HG03432 (cell line): ENCODE results near the gene SAYSD1.
"Not testable (repeated sequence)": the region's sequence is repeated elsewhere in the genome, so short reads cannot be mapped to it uniquely, and the experiment has no call there.

Experiments
- ATAC-seq: cut with Tn5 transposase; IDR thresholded peaks from one replicate; pipeline ENCODE4 v1.9.1; 2021; ENCODE audit warnings: mild to moderate bottlenecking, moderate library complexity; ENCODE audit not compliant: unreplicated experiment

The SAYSD1 gene, protein sequence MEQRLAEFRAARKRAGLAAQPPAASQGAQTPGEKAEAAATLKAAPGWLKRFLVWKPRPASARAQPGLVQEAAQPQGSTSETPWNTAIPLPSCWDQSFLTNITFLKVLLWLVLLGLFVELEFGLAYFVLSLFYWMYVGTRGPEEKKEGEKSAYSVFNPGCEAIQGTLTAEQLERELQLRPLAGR

DNA sequence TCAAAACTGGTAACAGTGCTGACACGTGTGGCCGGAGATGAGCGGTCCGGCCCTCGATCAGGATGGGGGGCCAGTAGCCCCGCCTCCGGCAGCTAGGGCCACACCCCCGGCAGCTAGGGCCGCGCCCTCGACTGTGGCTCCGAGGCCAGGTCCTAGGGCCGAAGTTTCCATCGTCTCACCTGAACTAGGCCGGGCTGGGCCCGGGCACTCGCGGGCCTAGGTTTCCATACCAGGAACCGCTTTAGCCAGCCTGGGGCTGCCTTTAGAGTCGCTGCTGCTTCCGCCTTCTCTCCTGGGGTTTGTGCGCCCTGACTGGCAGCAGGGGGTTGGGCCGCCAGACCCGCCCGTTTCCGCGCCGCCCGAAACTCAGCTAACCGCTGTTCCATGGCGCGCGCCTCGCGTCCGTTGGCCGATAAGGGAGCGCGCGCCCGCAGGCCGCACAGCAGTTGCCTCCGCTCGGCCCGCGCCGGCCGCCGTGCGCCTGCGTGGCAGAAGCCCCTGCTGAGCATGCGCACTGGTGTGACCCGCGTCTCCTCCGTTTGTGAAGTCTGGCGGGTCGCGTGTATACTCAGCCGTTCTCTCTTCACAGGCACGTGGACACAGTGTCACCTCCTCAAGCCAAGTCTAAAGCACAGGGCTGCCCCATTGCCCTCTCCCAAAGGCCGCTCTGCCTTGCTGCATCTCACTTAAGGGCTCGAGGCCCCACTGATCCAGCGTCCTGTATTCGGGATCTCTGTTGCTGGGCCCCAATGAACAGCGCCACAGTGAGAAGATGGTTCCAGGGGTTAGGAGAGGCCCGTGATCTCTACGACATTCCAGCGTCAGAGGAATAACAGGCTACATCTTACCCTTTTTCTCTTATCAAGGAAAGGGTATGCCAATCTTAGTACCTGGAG is at the start of gene SAYSD1:
Gene SAYSD1 (minus strand): TSS at position 483 of the 896 bp plus-strand sequence. CDS start 97 bp downstream, at position 386.
- ATAC-seq: peak; percentile 93

DNA sequence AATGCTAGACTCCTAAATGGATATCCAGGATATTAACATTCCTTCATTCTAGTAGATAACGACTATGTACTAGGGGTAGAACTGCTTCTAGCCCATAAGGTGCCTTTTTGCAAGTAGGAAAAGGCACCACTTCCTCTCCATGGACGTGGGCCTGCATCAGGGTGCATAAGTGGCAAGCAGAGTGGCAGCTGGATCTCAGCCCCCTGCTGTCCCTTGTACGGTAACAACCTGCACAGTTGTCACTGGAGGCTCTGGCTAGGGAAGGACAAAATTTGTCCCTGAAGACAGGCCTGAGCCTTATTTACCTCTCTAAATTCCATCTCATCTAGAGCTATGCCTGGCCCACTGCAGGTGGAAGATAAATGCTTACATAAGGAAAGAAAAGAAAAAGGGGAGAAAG is 42.5 kb upstream of the SAYSD1 start:
- no peak for ATAC-seq

DNA sequence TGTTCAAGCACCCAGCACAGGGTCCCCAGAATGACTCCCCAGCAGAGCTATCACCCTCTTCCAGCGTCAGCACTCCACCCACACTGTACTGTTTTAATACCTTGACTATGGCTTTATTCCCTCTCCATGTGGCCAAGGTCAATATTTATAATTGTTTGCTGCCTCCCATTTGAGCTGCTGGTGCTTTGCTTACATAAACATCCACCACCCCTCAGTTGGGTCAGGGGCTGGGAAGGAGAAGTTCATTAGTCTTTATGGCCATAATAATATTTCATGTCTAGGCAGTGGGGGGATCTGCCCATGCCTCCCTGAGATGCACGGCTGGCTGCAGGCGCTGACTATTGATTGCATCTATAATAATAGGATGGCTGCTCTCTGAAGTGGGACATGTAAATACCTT is 41.8 kb upstream of the SAYSD1 start:
- ATAC-seq: no peak

DNA sequence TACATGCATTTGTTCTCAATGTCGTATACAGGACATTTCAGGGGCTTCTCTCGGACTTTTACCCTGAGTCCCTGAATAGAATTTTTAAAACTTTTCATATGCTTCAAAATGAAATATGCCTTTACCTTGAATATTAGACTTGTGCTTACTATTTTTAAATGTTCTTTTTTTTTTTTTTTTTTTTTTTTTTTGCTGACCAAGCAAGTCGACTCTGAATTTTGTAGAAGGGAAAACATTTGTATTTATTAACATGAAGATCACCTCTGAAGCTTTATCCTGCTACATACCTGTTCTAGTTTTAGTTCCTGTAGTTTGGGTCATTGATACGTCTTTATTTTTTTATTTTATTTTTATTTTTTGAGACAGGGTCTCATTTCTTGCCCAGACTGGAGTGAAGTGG is 39.7 kb upstream of the SAYSD1 start:
- no peak for ATAC-seq

DNA sequence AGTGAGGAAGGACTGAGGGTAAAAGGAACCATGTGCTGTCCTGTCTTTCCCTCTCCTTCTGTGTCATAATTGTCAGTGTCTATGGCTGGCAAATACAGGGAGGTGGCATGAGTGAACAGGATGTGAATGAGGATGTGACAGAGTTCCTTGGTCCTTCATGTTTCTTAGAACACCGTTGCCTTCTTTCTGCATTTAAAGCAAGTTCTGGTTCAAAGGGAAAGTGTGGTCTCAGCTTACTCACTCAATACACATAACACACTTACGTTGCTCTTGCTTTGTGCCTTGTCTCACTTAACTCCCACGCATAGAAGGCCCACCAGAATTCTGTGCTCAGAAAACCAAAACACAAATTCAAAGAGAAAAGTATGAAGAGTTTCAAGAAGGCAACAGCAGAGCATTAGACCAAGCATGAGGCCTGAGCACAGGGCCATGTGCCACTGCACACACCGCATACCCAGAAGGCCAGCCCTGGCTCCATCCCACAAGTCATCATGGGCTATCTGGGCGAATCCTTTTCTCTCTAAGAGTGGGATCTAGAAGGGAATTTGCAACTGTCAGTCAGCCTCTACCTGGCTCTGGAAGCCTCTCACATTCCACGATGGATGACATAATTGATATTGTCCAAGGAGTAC is 38.9 kb upstream of the SAYSD1 start:
- no peak for ATAC-seq

DNA sequence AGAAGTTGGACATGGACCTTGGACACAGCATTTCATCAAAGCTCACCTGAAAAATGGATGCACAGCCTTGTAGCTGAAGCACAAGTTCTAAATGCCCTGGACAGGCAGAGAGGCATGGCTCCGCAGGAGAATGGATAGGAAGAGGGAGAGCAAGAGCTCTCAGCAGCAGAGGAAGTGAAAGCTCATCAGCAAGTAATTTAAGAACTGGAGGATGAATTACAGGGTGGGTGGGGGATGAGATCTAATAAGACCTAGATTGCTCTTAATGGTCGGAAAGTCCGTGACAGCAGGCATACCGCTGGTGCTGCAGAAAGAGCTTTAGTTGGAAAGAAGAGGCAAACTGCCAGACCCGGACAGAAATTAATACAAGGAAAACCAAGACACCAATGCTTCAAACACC is 37.3 kb upstream of the SAYSD1 start:
- no peak for ATAC-seq

DNA sequence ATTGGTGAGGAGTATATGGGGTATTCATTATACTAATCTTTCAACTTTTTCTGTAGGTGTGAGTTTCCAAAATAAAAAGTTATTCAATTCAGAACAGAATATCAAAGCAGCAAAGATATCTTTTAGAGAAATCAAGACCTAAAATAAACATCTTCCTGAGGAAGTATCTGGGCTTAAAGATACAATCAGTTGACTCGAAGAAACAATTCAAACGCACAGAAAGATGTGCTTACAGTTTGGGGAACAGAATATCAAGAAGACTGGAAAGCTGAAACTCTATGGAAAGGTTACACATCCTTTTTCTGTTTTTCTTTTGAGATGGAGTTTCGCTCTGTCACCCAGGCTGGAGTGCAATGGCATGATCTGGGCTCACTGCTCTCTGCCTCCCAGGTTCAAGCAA is 36.2 kb upstream of the SAYSD1 start:
- ATAC-seq: no peak

DNA sequence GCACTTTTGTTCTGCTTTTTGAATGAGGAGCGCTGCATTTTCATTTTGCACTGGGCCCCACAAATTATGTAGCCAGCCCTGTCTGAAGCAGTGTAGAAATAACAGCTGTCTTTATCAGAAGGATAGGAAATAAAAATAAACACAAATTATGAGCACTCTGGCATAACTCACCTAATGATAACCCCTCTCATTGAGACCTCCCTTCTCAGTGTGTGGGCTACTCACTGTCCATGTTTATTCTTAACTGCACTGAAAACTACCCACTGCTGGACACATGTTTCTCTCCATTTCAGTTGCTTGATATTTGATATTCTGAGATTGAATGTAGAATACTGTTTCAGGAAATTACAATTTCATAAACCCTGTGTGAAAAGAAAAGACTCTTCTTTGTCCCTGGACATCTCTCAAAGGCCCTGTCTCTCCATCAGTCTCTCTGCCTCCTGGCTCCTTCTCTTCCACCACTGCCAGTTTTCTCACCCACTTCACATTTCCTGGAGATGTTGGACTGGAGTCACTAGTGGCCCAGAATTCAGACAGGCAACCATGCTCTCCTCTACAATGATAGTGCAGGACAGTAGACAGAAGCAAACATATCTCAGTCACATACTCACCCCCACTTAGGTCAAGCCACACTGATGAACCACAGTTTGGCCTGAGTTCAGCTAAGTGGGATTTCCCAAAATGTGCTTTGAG is 29.6 kb upstream of the SAYSD1 start:
- no peak for ATAC-seq

DNA sequence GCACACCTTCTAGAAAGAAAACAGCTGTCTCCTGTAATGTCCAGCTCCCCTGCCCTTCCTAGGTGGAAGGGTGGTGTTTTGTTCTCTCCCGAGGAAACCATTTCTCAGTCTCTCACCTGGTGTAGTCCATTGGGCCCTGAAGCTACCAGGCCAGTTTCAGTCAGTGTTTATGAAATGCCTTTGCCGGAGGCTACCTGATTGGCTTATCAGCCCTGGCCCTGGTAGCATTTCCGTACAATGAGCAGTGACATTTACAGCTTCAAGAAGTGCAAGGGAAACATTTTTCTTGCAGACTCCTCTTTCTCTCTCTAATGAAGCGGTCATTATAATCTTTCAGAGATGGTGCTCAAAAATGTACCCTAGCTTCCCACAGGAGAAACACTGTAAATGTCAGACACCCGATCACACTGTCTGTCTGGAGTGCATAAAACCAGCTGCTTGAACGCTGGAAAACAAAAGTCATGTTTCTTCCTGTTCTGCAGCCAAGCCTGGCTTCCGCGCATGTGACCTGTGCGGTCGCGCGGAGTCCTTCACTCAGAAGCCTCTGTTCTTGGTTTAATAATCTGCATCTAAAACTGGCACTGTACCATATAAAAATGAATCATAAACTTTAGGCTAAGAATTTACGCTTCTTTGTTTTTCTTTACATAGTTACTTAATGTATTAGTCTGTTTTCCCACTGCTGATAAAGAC is 28.4 kb upstream of the SAYSD1 start:
- ATAC-seq: no peak

DNA sequence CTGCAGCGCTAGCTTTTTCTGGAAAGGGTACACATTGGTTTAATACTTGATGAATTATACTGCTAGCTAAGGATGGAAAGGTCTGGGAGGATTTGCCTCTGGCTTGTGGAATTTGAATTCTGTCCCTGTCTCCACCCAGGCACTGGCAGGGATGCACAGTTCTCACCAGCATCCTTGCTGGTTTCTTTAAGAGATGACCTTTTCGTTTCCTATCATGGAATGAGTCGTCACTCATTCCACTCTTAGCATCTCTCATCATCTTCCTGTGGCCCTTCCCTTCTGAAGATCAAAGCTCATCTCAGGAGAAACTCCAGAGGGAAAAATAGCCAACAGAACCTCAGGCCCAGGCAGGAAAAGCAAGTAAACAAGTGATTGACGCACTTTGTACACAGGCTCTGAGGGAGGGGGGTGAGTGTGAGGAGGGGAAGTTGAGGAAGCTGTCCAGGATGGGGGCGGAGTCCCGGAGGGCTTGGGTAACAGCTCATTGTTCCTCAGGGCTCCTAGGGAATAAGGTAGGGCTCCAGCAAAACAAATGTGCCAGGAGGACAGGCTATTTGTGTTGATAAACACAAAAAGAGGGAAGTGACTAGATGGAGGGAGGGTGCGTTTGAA is 25.7 kb upstream of the SAYSD1 start:
- no peak for ATAC-seq

DNA sequence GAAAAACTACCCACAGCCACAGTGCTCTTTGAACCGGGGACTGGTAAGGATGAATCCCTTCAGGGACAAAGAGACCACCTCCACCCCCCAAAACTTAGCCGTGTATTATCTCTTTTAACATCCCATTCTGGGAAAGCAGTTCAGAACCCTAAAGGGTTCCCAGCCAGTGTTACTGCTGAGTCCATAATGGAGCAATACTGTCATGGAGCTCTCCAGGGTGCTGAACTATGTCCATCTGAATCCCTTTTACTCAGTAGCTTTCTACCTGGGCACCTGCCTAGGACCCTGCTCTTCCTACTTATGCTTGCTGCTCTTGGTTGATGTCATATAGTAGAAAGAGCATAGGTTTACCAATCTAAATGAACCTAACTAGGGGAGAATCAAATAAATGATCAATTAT is 22.3 kb upstream of the SAYSD1 start:
- no peak for ATAC-seq

DNA sequence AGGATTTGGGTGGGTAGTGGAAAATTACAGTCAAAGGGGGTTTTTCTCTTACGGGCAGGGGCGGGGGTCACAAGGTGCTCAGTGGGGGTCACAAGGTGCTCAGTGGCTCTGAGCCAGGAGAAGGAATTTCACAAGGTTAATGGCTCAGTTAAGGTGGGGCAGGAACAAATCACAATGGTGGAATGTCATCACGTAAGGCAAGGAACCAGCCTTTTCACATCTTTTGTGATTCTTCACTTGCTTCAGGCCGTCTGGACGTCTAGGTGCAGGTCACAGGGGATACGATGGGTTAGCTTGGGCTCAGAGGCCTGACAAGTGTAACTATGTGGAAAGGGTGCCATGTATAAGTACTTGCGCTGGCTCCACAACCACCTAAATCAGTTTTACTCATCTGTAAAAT is 21.2 kb upstream of the SAYSD1 start:
- ATAC-seq: not testable (repeated sequence)

DNA sequence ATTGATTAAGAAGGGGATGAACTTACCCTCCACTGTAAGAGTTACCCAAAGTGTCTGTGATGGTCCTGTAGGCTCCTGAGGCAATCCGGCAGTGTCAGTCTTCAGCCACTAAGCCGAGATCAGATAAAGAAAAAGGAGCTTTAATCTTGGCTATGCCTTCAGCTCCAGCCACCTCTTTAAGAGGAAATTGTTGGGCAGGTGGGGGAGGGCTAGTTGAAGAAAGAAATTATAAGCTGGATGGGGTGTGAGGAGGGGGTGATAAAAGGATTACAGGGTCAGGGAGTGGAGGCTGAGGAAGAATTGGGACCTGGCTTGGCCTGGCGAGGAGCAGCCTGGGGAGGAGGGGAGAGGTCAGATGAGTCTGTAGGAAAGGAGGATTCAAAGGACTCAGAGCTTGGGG is 19.8 kb upstream of the SAYSD1 start:
- ATAC-seq: not testable (repeated sequence)

DNA sequence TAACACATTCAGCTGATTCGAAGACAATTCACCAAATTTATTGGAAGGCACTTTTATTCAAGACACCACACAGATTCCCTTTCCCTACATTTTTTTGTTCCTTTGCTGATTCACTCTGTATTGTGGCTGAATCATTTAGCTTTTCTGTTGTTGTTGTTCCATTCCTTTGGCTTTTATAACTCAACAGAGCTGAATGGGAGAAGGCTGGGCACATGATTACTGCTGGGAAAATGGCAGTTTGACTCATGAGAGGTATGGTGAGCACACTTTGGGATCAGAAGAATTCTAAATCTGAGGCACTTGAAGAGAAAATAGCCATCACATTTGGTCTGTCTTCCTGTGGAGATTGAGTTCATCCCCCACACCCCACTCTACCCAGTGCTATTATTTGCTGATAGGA is 15.7 kb upstream of the SAYSD1 start:
- ATAC-seq: no peak

DNA sequence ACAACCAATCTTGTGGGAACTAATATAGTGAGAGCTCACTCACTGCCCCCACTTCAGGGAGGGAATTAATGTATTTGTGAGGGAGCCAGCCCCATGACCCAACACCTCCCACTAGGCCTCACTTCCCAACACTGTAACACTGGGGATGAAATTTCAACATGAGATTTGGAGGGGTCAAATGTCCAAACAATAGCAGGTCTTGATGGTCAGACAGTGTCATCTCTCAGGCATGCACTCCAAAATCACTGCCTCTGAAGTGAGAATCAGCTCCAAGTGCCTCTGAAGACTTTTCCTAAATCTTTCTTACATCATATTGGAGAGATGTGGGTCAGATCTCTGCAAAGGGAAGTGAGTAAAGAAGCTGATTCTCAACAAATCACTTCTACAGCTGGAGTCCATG is 13.8 kb upstream of the SAYSD1 start:
- no peak for ATAC-seq

DNA sequence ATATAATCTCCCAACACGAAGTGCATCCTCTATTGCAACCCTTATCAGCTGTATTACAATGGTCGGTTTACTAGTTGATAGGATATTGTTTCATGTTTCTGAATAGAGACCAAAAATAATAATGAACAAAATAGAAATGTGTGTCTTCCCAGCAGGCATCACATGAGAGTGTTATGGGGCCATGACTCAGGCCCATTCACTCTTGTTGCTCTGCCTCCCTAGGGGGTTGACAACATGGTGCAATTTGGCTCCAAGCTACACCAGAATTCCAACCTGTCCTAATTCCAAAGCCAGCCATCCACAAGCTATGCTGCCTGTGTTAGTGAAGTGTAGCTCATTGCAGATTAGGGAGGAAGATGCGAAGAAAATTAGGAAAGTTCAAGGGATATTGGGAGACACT is 13.1 kb upstream of the SAYSD1 start:
- no peak for ATAC-seq

DNA sequence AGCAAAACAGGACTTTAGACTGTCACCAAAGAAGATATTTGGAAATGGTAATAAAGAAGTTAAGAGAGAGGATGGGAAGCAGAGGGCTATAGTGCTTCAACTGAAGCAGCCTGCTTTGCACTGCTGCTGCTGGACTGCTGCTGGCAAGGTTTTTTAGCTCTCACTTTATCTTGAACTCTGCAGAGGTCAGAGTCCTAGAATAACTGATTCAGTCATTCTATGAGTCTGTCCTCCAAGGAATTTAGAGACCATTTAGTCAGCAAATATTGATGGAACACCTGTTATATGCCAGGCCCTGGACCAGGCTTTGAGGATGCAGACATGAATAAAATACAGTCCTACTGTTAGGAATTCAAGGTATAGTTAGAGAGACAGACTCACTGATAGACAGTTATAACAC is 9.1 kb upstream of the SAYSD1 start:
- no peak for ATAC-seq

DNA sequence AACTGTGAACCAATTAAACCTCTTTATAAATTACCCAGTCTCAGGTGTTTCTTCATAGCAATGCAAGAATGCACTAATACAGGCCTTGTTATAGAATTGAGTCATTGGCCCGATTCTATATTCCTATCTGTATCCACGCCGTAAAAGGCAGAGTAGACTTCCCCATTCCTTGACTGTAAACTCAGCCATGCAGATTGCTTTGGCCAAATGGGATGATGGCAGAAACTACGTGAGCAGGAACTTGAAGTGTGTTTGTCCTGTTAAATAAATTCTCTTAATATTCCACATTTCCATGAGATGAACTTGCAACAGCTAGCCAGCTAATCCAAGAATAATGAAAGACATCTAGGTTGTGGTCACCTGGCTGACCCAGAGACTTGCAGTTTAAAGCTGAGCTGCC is 3.9 kb upstream of the SAYSD1 start:
- ATAC-seq: no peak

DNA sequence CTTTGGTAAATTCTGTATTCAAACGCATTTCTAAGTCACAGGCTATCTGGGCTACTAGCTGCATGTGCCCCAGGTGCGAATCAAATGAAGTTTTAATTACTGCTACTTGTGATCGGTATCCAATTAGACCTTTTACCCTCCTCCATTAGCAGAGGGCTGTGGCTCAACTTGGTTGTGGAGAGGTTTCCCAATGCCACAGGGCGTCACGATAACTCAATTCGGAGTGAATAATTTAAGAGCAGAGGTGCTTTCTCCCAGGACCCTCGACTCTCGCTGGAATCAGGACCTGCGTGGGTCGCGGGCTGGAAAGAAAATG is 640 bp downstream of the SAYSD1 start:
- peak; percentile 21 for ATAC-seq

DNA sequence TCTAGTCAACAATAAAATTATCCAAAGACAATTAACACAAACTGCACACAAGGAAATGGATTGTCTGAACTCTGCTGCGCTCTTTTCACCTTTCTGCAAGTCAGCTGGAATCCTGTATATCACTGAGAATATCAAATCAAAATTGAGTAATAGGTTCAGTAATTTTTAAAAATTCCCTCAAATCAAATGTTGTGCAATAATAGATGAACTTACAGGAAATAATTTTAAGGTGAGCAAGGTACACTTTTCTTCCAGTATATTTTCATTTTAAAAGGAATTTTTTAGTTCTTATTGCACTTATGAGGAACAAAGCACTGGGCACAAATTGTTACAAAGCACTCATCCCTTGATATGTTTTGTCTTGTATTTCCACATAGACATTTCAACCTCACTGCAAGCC is 1.2 kb downstream of the SAYSD1 start:
- ATAC-seq: no peak

DNA sequence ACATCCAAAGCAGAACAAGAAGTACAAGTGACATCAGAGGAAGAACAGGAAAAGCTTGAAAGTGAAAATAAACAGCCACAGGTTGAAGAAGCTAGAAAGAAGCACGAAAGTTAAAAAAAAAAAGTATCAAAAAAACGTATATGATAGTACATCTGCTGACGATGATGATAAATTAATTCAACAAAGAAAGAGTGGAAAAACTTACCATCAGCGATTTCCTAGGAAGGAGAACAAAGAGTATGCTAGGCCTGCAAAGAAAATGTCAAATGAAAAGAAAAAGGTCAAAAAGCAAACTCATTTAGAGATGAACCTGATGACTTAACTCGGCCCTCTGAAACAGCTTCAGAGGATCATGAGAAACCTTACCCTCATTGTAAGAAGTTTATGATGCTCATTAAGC is 3.7 kb downstream of the SAYSD1 start:
- ATAC-seq: no peak
